ENCODE data around the gene EIPR1.
"Not testable (repeated sequence)": the region's sequence is repeated elsewhere in the genome, so short reads cannot be mapped to it uniquely, and the experiment has no call there.

EIPR1 gene

GRCh38 chr2:3201281-3201680, 176.3 kb downstream of the EIPR1 start:
- TF ChIP-seq CTCF (IDR thresholded peaks at IDR 0.05; ENCODE audit: insufficient read depth, low read depth, low read length, missing control alignments): no peak
- DNase-seq (ENCODE audit: low read depth): no peak
- H3K4me3 ChIP-seq (ENCODE audit: low read length): no peak overlapping the region

- no peak for TF ChIP-seq CTCF (IDR thresholded peaks at IDR 0.05; ENCODE audit: insufficient read depth, low read depth, low read length, missing control alignments)
- no peak for DNase-seq (ENCODE audit: low read depth)
- H3K4me3 ChIP-seq (ENCODE audit: low read length): no peak overlapping the region
These were observed 177.1 kb downstream of the EIPR1 start for GRCh38 chr2:3200420-3200939.

- no peak overlapping the region for H3K4me3 ChIP-seq (ENCODE audit: low read length)
- DNase-seq (ENCODE audit: low read depth): no peak
- no peak for TF ChIP-seq CTCF (IDR thresholded peaks at IDR 0.05; ENCODE audit: insufficient read depth, low read depth, low read length, missing control alignments)
These were observed 177.8 kb downstream of the EIPR1 start for GRCh38 chr2:3199627-3200345.

GRCh38 chr2:3198671-3199192, 178.9 kb downstream of the EIPR1 start:
- not testable (repeated sequence) for DNase-seq (ENCODE audit: low read depth); H3K4me3 ChIP-seq (ENCODE audit: low read length)

- DNase-seq (ENCODE audit: low read depth): no peak
- no peak for TF ChIP-seq CTCF (IDR thresholded peaks at IDR 0.05; ENCODE audit: insufficient read depth, low read depth, low read length, missing control alignments)
- no peak overlapping the region for H3K4me3 ChIP-seq (ENCODE audit: low read length)
These were observed 179.5 kb downstream of the EIPR1 start for GRCh38 chr2:3198119-3198518.

- TF ChIP-seq CTCF (IDR thresholded peaks at IDR 0.05; ENCODE audit: insufficient read depth, low read depth, low read length, missing control alignments): no peak
- no peak for DNase-seq (ENCODE audit: low read depth)
These were observed 180.3 kb downstream of the EIPR1 start for GRCh38 chr2:3197308-3197707.

GRCh38 chr2:3196716-3197115, 180.9 kb downstream of the EIPR1 start:
- no peak for TF ChIP-seq CTCF (IDR thresholded peaks at IDR 0.05; ENCODE audit: insufficient read depth, low read depth, low read length, missing control alignments)
- no peak for DNase-seq (ENCODE audit: low read depth)
- no peak overlapping the region for H3K4me3 ChIP-seq (ENCODE audit: low read length)

More at GRCh38 chr2:3197308-3197707, 180.3 kb downstream of the EIPR1 start:
- no peak overlapping the region for H3K4me3 ChIP-seq (ENCODE audit: low read length)

All from epithelial cell of esophagus (primary cell).